A549 (cell line): ENCODE data around the gene TFG.

ENCODE experiments used
- CBX8 ChIP-seq: fragments of 200-600 bp; sonication (generic); IDR thresholded peaks from 2 replicates; pipeline ENCODE4 v1.6.1; 2016
- CTCF ChIP-seq: fragments of >200 bp; sonication (Bioruptor Twin); formaldehyde crosslinking; IDR thresholded peaks from 3 replicates; pipeline ENCODE4 v1.5.1; 2016
- HDAC2 ChIP-seq: fragments of 200-600 bp; sonication (generic); IDR thresholded peaks from 2 replicates; pipeline ENCODE4 v1.6.1; 2016
- POLR2A ChIP-seq: IDR thresholded peaks from 2 replicates; pipeline ENCODE4 v1.6.1; 2012; ENCODE audit warnings: mild to moderate bottlenecking, low read length
- POLR2AphosphoS2 ChIP-seq: conservative IDR thresholded peaks from 2 replicates; pipeline ENCODE4 v1.6.1; 2012; ENCODE audit warnings: low read length, improper control_type of control experiment, inconsistent platforms
- REST ChIP-seq: fragments of 200-600 bp; sonication (generic); IDR thresholded peaks from 2 replicates; pipeline ENCODE4 v1.6.1; 2016; ENCODE audit warnings: antibody characterized with exemption, mild to moderate bottlenecking, moderate library complexity
- TP53 ChIP-seq: fragments of 250-450 bp; sonication (Bioruptor Pico); IDR thresholded peaks from 2 replicates; pipeline ENCODE4 v1.5.0; 2021; ENCODE audit warnings: mild to moderate bottlenecking, moderate library complexity

GRCh38 chr3:100698736-100699135 is 10.6 kb upstream of the TFG start:
- TF ChIP-seq CTCF (no peak), CBX8 (no peak), HDAC2 (no peak), TP53 (CRISPR knock-in tag) (no peak), POLR2AphosphoS2 (no peak), REST (no peak), POLR2A (no peak)
